Measurements from ENCODE around the gene C2orf92. TPM values are rescaled to one million over a fixed set of nuclear protein-coding genes. Genes with fewer than 3 reads are reported as not detected.
"Not testable (repeated sequence)": the region's sequence is repeated elsewhere in the genome, so short reads cannot be mapped to it uniquely, and the experiment has no call there.

C2orf92 gene
- total RNA-seq, 1 donor from 2014 or later: 3.3 TPM

GRCh38 chr2:97676620-97677019 lies 7.1 kb downstream of the C2orf92 start:
- no peaks in the 10 kb centered on the region for H3K79me2 ChIP-seq (ENCODE audit: low read depth)
- no peaks in the 10 kb centered on the region for H3K4me1 ChIP-seq
- H2AFZ ChIP-seq (replicated peaks): no peak overlapping the region
- no peak for DNase-seq (ENCODE audit: low spot score)
- Mint-ChIP-seq H3K27me3 (ENCODE audit: insufficient read depth, low read depth) (peaks cover 2% of the 10 kb centered on the region), H3K4me3 (no peak overlapping the region), H3K27ac (no peak overlapping the region), H3K9me3 (peaks cover 5% of the 10 kb centered on the region), H3K36me3 (no peaks in the 10 kb centered on the region), H3K4me1 (no peaks in the 10 kb centered on the region)
- H3K27me3 ChIP-seq: no peaks in the 10 kb centered on the region
- H3K9ac ChIP-seq: no peak overlapping the region
- H4K20me1 ChIP-seq (ENCODE audit: low read depth): no peaks in the 10 kb centered on the region
- H3K36me3 ChIP-seq: no peaks in the 10 kb centered on the region
- no peaks in the 10 kb centered on the region for H3F3A ChIP-seq (ENCODE audit: low read depth)
- H3K27ac ChIP-seq: no peak overlapping the region
- no peaks in the 10 kb centered on the region for H3K9me3 ChIP-seq (ENCODE audit: low read depth)
- no peak overlapping the region for H3K4me3 ChIP-seq
- H3K4me2 ChIP-seq: no peak overlapping the region
- no peak for TF ChIP-seq CTCF (IDR thresholded peaks at IDR 0.05)
- TF ChIP-seq EZH2 (IDR thresholded peaks at IDR 0.05): no peak
- TF ChIP-seq EZH2phosphoT487 (IDR thresholded peaks at IDR 0.05): no peak

GRCh38 chr2:97677480-97677879 lies 8.0 kb downstream of the C2orf92 start:
- H3K4me3 Mint-ChIP-seq: no peak overlapping the region

GRCh38 chr2:97678298-97678697 lies 8.8 kb downstream of the C2orf92 start:
- Histone ChIP-seq H3K4me1 (no peaks in the 10 kb centered on the region), H3K4me3 (no peak overlapping the region), H3K27ac (no peak overlapping the region), H3K9ac (no peak overlapping the region), H3K9me3 (ENCODE audit: low read depth) (no peaks in the 10 kb centered on the region), H3K4me2 (no peak overlapping the region), H3K27me3 (no peaks in the 10 kb centered on the region), H2AFZ (replicated peaks) (no peak overlapping the region), H3K36me3 (no peaks in the 10 kb centered on the region), H3F3A (ENCODE audit: low read depth) (no peaks in the 10 kb centered on the region), H4K20me1 (ENCODE audit: low read depth) (no peaks in the 10 kb centered on the region), H3K79me2 (ENCODE audit: low read depth) (no peaks in the 10 kb centered on the region)
- Mint-ChIP-seq H3K9me3 (peaks cover 5% of the 10 kb centered on the region), H3K4me3 (no peak overlapping the region), H3K27ac (no peak overlapping the region), H3K4me1 (no peaks in the 10 kb centered on the region), H3K27me3 (ENCODE audit: insufficient read depth, low read depth) (peaks cover 2% of the 10 kb centered on the region), H3K36me3 (no peaks in the 10 kb centered on the region)
- no peak for DNase-seq (ENCODE audit: low spot score)
- no peak for TF ChIP-seq CTCF (IDR thresholded peaks at IDR 0.05)
- no peak for TF ChIP-seq EZH2phosphoT487 (IDR thresholded peaks at IDR 0.05)
- TF ChIP-seq EZH2 (IDR thresholded peaks at IDR 0.05): no peak

More at GRCh38 chr2:97677480-97677879, 8.0 kb downstream of the C2orf92 start:
- Mint-ChIP-seq H3K36me3 (no peaks in the 10 kb centered on the region), H3K9me3 (peaks cover 5% of the 10 kb centered on the region), H3K27me3 (ENCODE audit: insufficient read depth, low read depth) (peaks cover 2% of the 10 kb centered on the region), H3K27ac (no peak overlapping the region), H3K4me1 (no peaks in the 10 kb centered on the region)
- no peaks in the 10 kb centered on the region for H4K20me1 ChIP-seq (ENCODE audit: low read depth)
- no peaks in the 10 kb centered on the region for H3K27me3 ChIP-seq
- H3K9ac ChIP-seq: no peak overlapping the region
- DNase-seq (ENCODE audit: low spot score): no peak
- no peaks in the 10 kb centered on the region for H3K79me2 ChIP-seq (ENCODE audit: low read depth)
- no peaks in the 10 kb centered on the region for H3K36me3 ChIP-seq
- no peak overlapping the region for H3K4me3 ChIP-seq
- TF ChIP-seq EZH2phosphoT487 (IDR thresholded peaks at IDR 0.05) (no peak), CTCF (IDR thresholded peaks at IDR 0.05) (no peak), EZH2 (IDR thresholded peaks at IDR 0.05) (no peak)
- H2AFZ ChIP-seq (replicated peaks): no peak overlapping the region
- H3K4me1 ChIP-seq: no peaks in the 10 kb centered on the region
- no peaks in the 10 kb centered on the region for H3F3A ChIP-seq (ENCODE audit: low read depth)
- H3K9me3 ChIP-seq (ENCODE audit: low read depth): no peaks in the 10 kb centered on the region
- H3K27ac ChIP-seq: no peak overlapping the region
- no peak overlapping the region for H3K4me2 ChIP-seq

- not testable (repeated sequence) for H3K36me3 Mint-ChIP-seq; H3K4me3 Mint-ChIP-seq; H3K36me3 ChIP-seq; H3K27ac Mint-ChIP-seq; H3K4me3 ChIP-seq; H3K79me2 ChIP-seq (ENCODE audit: low read depth); H3K27me3 Mint-ChIP-seq (ENCODE audit: insufficient read depth, low read depth); H3K9me3 Mint-ChIP-seq; H3K9ac ChIP-seq; H3K9me3 ChIP-seq (ENCODE audit: low read depth); H3K27me3 ChIP-seq; H3K4me1 Mint-ChIP-seq; H3K27ac ChIP-seq; H3K4me1 ChIP-seq; DNase-seq (ENCODE audit: low spot score); H3F3A ChIP-seq (ENCODE audit: low read depth); H2AFZ ChIP-seq (replicated peaks); H4K20me1 ChIP-seq (ENCODE audit: low read depth); H3K4me2 ChIP-seq
Measured at GRCh38 chr2:97687235-97687634, 17.7 kb downstream of the C2orf92 start.

Data from neural progenitor cell (in vitro differentiated cells).